Liver (tissue), 9 donors: Measurements from ENCODE around the gene AMPD3. TPM values are rescaled to one million over a fixed set of nuclear protein-coding genes. Genes with fewer than 3 reads are reported as not detected.

Experiments
- DNase-seq: peaks from one replicate; pipeline ENCODE4 v3.0.0-alpha.2; 2017; ENCODE audit warnings: low spot score
- H3K27ac ChIP-seq, 2 donors: one replicate each; pipeline ENCODE4 v1.7.0; 2013; ENCODE audit warnings: inconsistent platforms in 2 of 2, low read length in 2 of 2, control low read depth in 1 of 2, low read depth in 1 of 2, mild to moderate bottlenecking in 1 of 2
- H3K27me3 ChIP-seq, 4 donors: one replicate each; pipeline versions ENCODE4 v1.6.1 to v1.7.0; 2013; ENCODE audit warnings: low read length in 3 of 4, inconsistent platforms in 1 of 4, mild to moderate bottlenecking in 1 of 4, moderate library complexity in 1 of 4; ENCODE audit not compliant: control insufficient read depth in 4 of 4, insufficient read depth in 4 of 4
- H3K36me3 ChIP-seq, 4 donors: one replicate each; pipeline versions ENCODE4 v1.6.1 to v1.7.0; 2013; ENCODE audit warnings: low read length in 3 of 4, mild to moderate bottlenecking in 3 of 4, low read depth in 1 of 4, moderate library complexity in 1 of 4; ENCODE audit not compliant: control insufficient read depth in 4 of 4, insufficient read depth in 3 of 4
- H3K4me1 ChIP-seq, 4 donors: one replicate each; pipeline versions ENCODE4 v1.6.1 to v1.7.0; 2013; ENCODE audit warnings: low read length in 3 of 4, mild to moderate bottlenecking in 3 of 4, moderate library complexity in 1 of 4; ENCODE audit not compliant: control insufficient read depth in 4 of 4, insufficient read depth in 4 of 4
- H3K4me3 ChIP-seq, 3 donors: one replicate each; pipeline versions ENCODE4 v1.6.1 to v1.7.0; 2013; ENCODE audit warnings: low read length in 3 of 3, control low read depth in 1 of 3, low read depth in 1 of 3, mild to moderate bottlenecking in 1 of 3
- H3K9ac ChIP-seq, 2 donors: one replicate each; pipeline ENCODE4 v1.7.0; 2013; ENCODE audit warnings: low read length in 2 of 2, mild to moderate bottlenecking in 2 of 2, moderate library complexity in 2 of 2, control low read depth in 1 of 2, low read depth in 1 of 2
- H3K9me3 ChIP-seq, 4 donors: one replicate each; pipeline versions ENCODE4 v1.6.1 to v1.7.0; 2013; ENCODE audit warnings: low read length in 3 of 4; ENCODE audit not compliant: control insufficient read depth in 4 of 4
- ATF3 ChIP-seq: IDR thresholded peaks from 2 replicates; pipeline ENCODE4 v1.6.1; 2016; ENCODE audit warnings: antibody characterized with exemption
- CTCF ChIP-seq: fragments of 150-350 bp; IDR thresholded peaks from 2 replicates; pipeline ENCODE4 v1.5.1; 2017; ENCODE audit warnings: improper control_type of control experiment, low read depth, low read length; ENCODE audit not compliant: missing input control
- GABPA ChIP-seq, 2 donors: IDR thresholded peaks in 1 of 2; conservative IDR thresholded peaks in 1 of 2; 2 replicates each; pipeline ENCODE4 v1.6.1; 2016; ENCODE audit warnings: antibody characterized with exemption in 2 of 2, mild to moderate bottlenecking in 1 of 2, moderate library complexity in 1 of 2
- HNF4A ChIP-seq, 2 donors: conservative IDR thresholded peaks; 2 replicates each; pipeline ENCODE4 v1.6.1; 2016; ENCODE audit warnings: antibody characterized with exemption in 2 of 2, mild to moderate bottlenecking in 2 of 2
- HNF4G ChIP-seq: IDR thresholded peaks from 2 replicates; pipeline ENCODE4 v1.6.1; 2016; ENCODE audit warnings: antibody characterized with exemption
- NR2F2 ChIP-seq: IDR thresholded peaks from 2 replicates; pipeline ENCODE4 v1.6.1; 2016; ENCODE audit warnings: antibody characterized with exemption
- RAD21 ChIP-seq, 2 donors: IDR thresholded peaks; 2 replicates each; pipeline ENCODE4 v1.6.1; 2016; ENCODE audit warnings: antibody characterized with exemption in 2 of 2, mild to moderate bottlenecking in 2 of 2
- REST ChIP-seq: IDR thresholded peaks from 2 replicates; pipeline ENCODE4 v1.6.1; 2016; ENCODE audit warnings: antibody characterized with exemption, mild to moderate bottlenecking
- YY1 ChIP-seq: IDR thresholded peaks from 2 replicates; pipeline ENCODE4 v1.6.1; 2016; ENCODE audit warnings: antibody characterized with exemption, mild to moderate bottlenecking
- ZBTB33 ChIP-seq: IDR thresholded peaks from 2 replicates; pipeline ENCODE4 v1.6.1; 2016; ENCODE audit warnings: antibody characterized with exemption
- WGBS: extraction: QIAGEN DNeasy Blood & Tissue Kit; methylation state at CpG from one replicate; pipeline ENCODE4 v1.1.7; 2013; 5-methylcytosine and 5-hydroxymethylcytosine counted together
- polyA plus RNA-seq, 2 donors: library from polyadenylated mRNA; stranded (reverse) in 1 of 2; unstranded in 1 of 2; fragments of 200-250 nt in 1 of 2; fragments of >200 nt in 1 of 2; fragmentation: Nextera tagmentation in 1 of 2; extraction: Ambion mirVana in 1 of 2; gene quantifications; one replicate each; pipeline versions ENCODE4 v1.2.1 to v1.2.3, GENCODE V29; 2013 to 2015
- total RNA-seq, 2 donors: library from RNA; depleted of rRNA; stranded (reverse); fragments of >200 nt; gene quantifications; one replicate each; pipeline ENCODE4 v1.2.3, GENCODE V29; 2014
- TF ChIP-seq, protein P1 (sequence below): IDR thresholded peaks from 2 replicates; pipeline ENCODE4 v1.6.1; 2016; ENCODE audit warnings: antibody characterized with exemption
- donor health status: healthy.
- donor health status: healthy.
- donor health status: healthy.
- donor health status: healthy.
- donor health status: healthy.

The AMPD3 gene
- total and polyA plus RNA-seq, 4 donors, result 0.40 to 7.4 (median 1.1) TPM

DNA sequence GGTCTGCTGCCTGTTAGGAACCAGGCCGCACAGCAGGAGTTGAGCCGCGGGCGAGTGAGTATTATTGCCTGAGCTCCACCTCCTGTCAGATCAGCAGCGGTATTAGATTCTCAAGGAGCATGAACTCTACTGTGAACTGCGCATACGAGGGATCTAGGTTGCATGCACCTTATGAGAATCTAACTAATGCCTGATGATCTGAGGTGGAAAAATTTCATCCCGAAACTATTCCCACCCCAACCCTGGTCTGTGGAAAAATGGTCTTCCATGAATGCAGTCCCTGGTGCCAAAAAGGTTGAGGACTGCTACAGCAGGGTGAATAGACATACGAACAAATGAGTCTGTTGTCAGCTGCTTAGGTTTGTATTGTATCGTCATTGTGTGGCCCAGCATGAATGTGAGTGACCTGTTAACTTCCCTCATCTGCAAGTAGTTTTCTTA is 56.1 kb downstream of the AMPD3 start:
- no peak overlapping the region for H3K27ac ChIP-seq
- no peak overlapping the region for H3K4me3 ChIP-seq
- H3K36me3 ChIP-seq, result no peaks in the 10 kb centered on the region
- no peaks in the 10 kb centered on the region for H3K27me3 ChIP-seq
- no peaks in the 10 kb centered on the region for H3K9me3 ChIP-seq
- peaks cover 0 to 1% (median 0%) of the 10 kb centered on the region in 4 donors for H3K4me1 ChIP-seq
- no peak for DNase-seq
- no peak overlapping the region for H3K9ac ChIP-seq
- TF ChIP-seq HNF4G (no peak), NR2F2 (no peak), RAD21 (IDR thresholded peaks at IDR 0.05) (no peak), ZBTB33 (no peak), REST (no peak), CTCF (no peak), YY1 (no peak), ATF3 (no peak), GABPA (IDR thresholded peaks at IDR 0.05 in 1 of 2, conservative IDR thresholded peaks at IDR 0.05 in 1 of 2) (no peak)
- TF ChIP-seq, protein P1, sequence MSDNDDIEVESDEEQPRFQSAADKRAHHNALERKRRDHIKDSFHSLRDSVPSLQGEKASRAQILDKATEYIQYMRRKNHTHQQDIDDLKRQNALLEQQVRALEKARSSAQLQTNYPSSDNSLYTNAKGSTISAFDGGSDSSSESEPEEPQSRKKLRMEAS, result no peak
- WGBS, result 93% methylated on average over 10 of the region's 10 CpGs

DNA sequence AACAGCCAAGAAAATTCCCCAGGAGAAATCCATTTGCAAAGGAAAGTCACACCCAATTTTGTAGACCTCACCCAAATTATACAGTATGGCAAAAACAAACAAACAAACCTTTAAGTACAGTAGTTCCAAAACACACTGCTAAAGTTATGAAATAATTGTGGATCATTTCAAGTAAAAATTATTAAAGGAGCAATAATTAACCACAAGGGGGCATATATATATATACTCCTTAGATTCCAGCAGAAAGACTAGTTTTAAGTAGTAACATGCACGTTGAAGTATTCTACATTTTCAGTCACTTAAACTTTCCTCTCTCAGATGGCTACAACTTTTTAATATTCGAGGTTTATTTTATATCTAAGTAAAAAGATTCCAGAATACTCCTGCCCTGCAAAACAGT is 59.1 kb downstream of the AMPD3 start:
- peaks cover 0 to 5% (median 0%) of the 10 kb centered on the region in 4 donors for H3K36me3 ChIP-seq
- WGBS, result 61% methylated on average over 2 of the region's 2 CpGs
- no peak overlapping the region for H3K9ac ChIP-seq

More for the DNA sequence above, 59.1 kb downstream of the AMPD3 start:
- no peaks in the 10 kb centered on the region for H3K27me3 ChIP-seq
- peaks cover 0 to 1% (median 0%) of the 10 kb centered on the region in 4 donors for H3K4me1 ChIP-seq
- TF ChIP-seq RAD21 (IDR thresholded peaks at IDR 0.05) (peak; percentile 52 to 59), CTCF (peak; percentile 10), HNF4A (conservative IDR thresholded peaks at IDR 0.05) (no peak)
- no peak overlapping the region for H3K27ac ChIP-seq
- H3K4me3 ChIP-seq, result no peak overlapping the region
- H3K9me3 ChIP-seq, result no peaks in the 10 kb centered on the region
- DNase-seq, result no peak
